AG04449 (cell line): ENCODE data around the gene ERAL1.

Experiments used
- CTCF ChIA-PET: fragments of 350-600 bp; formaldehyde crosslinking; extraction: SDS; loops from one replicate; lab custom pipeline; 2021; ENCODE audit warnings: antibody characterized with exemption; lab: Yijun Ruan, JAX
- POLR2A ChIA-PET: fragments of 400-600, 350-600 bp; formaldehyde crosslinking; extraction: SDS; loops from one replicate; lab custom pipeline; 2020; ENCODE audit warnings: antibody characterized with exemption, inconsistent platforms; lab: Yijun Ruan, JAX
- DNase-seq: peaks from one replicate; pipeline ENCODE4 v3.0.0-alpha.2; 2010; ENCODE audit warnings: low read depth, low spot score
- H3K4me3 ChIP-seq: 2 replicates; pipeline ENCODE4 v1.5.1; 2011; ENCODE audit warnings: low read depth, mild to moderate bottlenecking, control low read depth, low read length
- CTCF ChIP-seq: IDR thresholded peaks from one replicate; pipeline ENCODE4 v1.5.1; 2011; ENCODE audit warnings: mild to moderate bottlenecking, moderate library complexity, low read length, control low read depth, inconsistent platforms; ENCODE audit not compliant: insufficient read depth; ENCODE audit errors: missing control alignments

The ERAL1 gene

GRCh38 chr17:28879886-28880571 is 25.2 kb downstream of the ERAL1 start:
- POLR2A ChIA-PET = no interaction called here
- TF ChIP-seq CTCF = no peak
- no peak for DNase-seq
- CTCF ChIA-PET = interaction anchor here (0.8 to 4.3 kb wide), 9 partner anchors 8 to 153 kb away, joined by 3 to 39 read pairs (median 4); partner anchors contain the start of gene FLOT2
- H3K4me3 ChIP-seq = no peak overlapping the region

GRCh38 chr17:28880572-28880945 is 25.7 kb downstream of the ERAL1 start:
- CTCF ChIA-PET = interaction anchor here (1.2 to 4.3 kb wide), 4 partner anchors 72 to 131 kb away, joined by 3 to 39 read pairs (median 6); no protein-coding TSS in a partner anchor
- TF ChIP-seq CTCF = no peak
- POLR2A ChIA-PET = no interaction called here
- no peak for DNase-seq
- no peak overlapping the region for H3K4me3 ChIP-seq

DNA sequence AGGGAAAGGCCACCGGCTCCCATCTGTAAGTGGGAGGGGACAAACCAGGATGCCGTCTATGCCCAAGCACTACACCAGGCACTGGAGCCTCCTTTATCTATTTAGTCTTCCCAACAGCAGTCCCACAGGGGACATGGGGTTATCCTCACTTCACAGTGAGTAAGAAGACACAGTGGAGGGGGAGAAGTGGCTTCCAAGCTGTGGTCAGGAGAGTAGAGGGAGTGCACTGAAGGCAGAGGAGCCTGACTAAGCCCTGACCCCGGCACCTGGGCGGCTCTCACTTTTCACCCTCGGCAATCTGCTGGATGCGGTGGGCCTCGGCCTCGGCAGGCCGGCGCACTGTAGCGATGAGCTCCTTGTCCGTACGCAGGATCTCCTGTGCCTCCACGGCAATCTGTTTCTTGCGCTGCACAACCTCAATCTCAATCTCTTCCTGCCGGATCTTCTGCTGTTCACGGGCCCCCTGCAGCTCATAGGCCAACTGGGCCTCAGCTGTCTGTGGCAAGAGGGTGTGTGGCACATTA is 26.8 kb downstream of the ERAL1 start:
- POLR2A ChIA-PET = no interaction called here
- no peak for TF ChIP-seq CTCF
- no peak for DNase-seq
- CTCF ChIA-PET = interaction anchor here (1.3 to 1.7 kb wide), 2 partner anchors 117 to 118 kb away, joined by 3 to 10 read pairs; no protein-coding TSS in a partner anchor
- H3K4me3 ChIP-seq = no peak overlapping the region

DNA sequence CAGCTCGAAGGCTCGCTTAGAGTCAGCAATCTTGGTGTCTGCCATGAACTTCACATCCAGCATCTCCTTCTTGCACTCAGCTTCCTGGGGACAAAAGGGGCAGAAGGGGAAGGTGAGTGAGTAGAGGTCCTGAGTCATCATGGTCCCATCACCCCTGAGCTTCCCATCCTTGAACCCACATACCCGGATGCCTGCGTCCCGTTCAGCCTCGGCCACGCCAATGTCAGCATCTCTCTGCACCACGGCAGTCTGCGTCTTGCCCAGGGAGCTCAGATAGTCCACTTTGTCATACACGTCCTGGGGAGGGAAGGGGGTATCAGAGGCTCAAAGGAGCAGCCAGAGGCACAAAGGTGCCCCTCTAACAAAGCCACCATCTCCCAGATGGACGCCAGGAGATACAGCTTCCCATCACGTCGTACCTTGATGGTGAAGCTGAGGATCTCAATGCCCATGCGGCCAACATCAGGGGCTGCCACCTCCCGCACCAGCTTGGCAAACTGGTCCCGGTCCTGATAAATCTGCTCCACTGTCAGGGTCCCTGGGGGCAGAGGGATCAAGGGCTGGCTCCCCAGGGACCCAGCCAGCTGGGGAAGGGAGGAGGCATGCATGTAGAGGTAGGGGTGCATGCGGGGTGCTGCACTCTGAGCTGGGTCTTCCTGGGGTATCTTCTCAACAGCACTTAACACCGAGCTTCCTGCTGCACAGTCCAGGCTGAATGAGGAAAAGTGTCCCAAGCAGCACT is 27.5 kb downstream of the ERAL1 start:
- no peak overlapping the region for H3K4me3 ChIP-seq
- TF ChIP-seq CTCF = no peak
- DNase-seq = no peak
- ChIA-PET POLR2A (no interaction called here), CTCF (interaction anchor here (0.8 to 1.7 kb wide), 4 partner anchors 14 to 119 kb away, joined by 3 to 10 read pairs (median 3); no protein-coding TSS in a partner anchor)

DNA sequence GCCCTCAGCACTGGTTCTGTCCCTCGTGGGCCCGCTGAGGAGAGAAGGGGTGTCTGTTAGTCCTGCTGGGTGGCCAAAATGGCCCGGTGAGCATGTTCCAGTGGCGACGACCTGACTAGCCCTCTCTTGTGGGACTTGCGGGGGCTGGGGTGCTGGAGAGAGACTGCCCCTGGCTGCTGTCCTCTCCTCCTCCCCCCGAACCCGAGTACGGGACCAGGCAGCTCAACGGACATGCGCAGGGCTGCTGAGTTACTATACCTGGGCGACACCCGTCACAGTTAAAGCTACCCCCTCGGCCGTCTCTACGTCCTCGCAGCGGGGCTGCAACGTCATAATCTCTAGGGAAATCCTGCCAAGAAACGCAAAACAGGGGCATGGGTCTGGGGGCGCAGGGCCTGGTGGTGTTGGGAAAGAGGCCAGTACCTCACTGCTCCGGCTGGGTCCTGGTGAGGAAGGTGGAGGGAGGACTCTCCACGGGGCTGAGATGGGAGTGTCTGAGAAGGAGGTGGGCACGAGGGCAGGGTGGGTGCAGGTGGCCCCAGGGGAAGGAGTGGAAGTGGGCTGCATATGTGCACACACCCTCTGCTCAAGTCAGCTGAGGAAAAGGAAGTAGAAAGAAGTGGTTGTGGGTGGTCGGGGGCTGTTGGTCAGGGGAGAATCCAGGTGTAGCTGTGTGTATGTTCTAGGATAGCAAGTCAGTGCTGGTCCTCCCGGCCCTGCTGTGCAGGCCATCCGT is 29.3 kb downstream of the ERAL1 start:
- CTCF ChIA-PET = interaction anchor here (0.8 to 2.0 kb wide), 3 partner anchors 12 to 120 kb away, joined by 3 to 6 read pairs (median 3); partner anchors contain the start of gene FLOT2
- no peak for TF ChIP-seq CTCF
- DNase-seq = no peak
- POLR2A ChIA-PET = no interaction called here
- H3K4me3 ChIP-seq = no peak overlapping the region

DNA sequence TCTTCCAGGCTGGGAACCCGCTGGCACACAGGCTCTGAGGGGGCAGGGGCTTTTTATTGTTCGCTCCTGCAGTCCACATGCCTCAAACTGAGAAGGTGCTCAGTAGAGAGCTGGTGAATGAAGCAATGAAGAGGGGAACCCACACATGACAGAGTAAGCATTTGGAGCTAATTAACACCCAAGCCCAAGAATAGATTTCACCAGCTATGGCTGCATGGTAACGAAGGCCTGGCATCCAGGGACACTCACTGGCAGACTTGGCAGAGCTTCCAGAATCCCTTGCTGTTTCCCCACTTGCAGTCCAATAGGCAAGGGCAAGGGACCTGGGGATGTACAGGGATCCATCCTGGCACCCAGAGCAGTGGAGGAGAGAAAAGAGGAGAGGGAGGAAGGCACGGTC is 30.5 kb downstream of the ERAL1 start:
- POLR2A ChIA-PET = no interaction called here
- DNase-seq = no peak
- H3K4me3 ChIP-seq = no peak overlapping the region
- CTCF ChIA-PET = interaction anchor here (1.1 to 2.0 kb wide), 2 partner anchors 10 to 12 kb away, joined by 3 to 6 read pairs; partner anchors contain the start of gene FLOT2
- no peak for TF ChIP-seq CTCF
